Panc1 (cell line): ENCODE data around the gene MEMO1.

Source experiments
- CTCF ChIP-seq: fragments of 450-650 bp; IDR thresholded peaks from 2 replicates; pipeline ENCODE4 v1.5.1; 2017; ENCODE audit warnings: mild to moderate bottlenecking
- POLR2AphosphoS5 ChIP-seq: IDR thresholded peaks from 2 replicates; pipeline ENCODE4 v1.6.1; 2012; ENCODE audit warnings: mild to moderate bottlenecking, low read depth, low read length, moderate library complexity
- SIN3A ChIP-seq: IDR thresholded peaks from 2 replicates; pipeline ENCODE4 v1.6.1; 2012; ENCODE audit warnings: low read depth, mild to moderate bottlenecking, low read length, moderate library complexity, borderline replicate concordance; ENCODE audit not compliant: insufficient read depth

GRCh38 chr2:31874071-31874470 lies 136.7 kb downstream of the MEMO1 start:
- no peak for TF ChIP-seq POLR2AphosphoS5
- no peak for TF ChIP-seq CTCF
- no peak for TF ChIP-seq SIN3A
